Ishikawa (cell line): ENCODE results near the gene ANAPC4.

Experiments used
- CEBPB ChIP-seq: IDR thresholded peaks from 2 replicates; pipeline ENCODE4 v1.6.1; 2012
- CREB1 ChIP-seq: IDR thresholded peaks from 2 replicates; pipeline ENCODE4 v1.6.1; 2012; ENCODE audit warnings: low read depth
- EGR1 ChIP-seq: IDR thresholded peaks from 2 replicates; pipeline ENCODE4 v1.6.1; 2012
- EP300 ChIP-seq: IDR thresholded peaks from 2 replicates; pipeline ENCODE4 v1.6.1; 2012; ENCODE audit warnings: borderline replicate concordance
- FOXM1 ChIP-seq: IDR thresholded peaks from 2 replicates; pipeline ENCODE4 v1.6.1; 2012; ENCODE audit warnings: low read depth, borderline replicate concordance
- NFIC ChIP-seq: IDR thresholded peaks from 2 replicates; pipeline ENCODE4 v1.6.1; 2012
- RAD21 ChIP-seq: IDR thresholded peaks from 2 replicates; pipeline ENCODE4 v1.6.1; 2012; ENCODE audit warnings: low read depth
- REST ChIP-seq: IDR thresholded peaks from 2 replicates; pipeline ENCODE4 v1.6.1; 2012; ENCODE audit warnings: low read depth, mild to moderate bottlenecking
- TAF1 ChIP-seq: IDR thresholded peaks from 2 replicates; pipeline ENCODE4 v1.6.1; 2012; ENCODE audit warnings: low read depth, mild to moderate bottlenecking
- TCF12 ChIP-seq: IDR thresholded peaks from 2 replicates; pipeline ENCODE4 v1.6.1; 2012; ENCODE audit warnings: low read depth
- TEAD4 ChIP-seq: IDR thresholded peaks from 2 replicates; pipeline ENCODE4 v1.6.1; 2012
- USF1 ChIP-seq: IDR thresholded peaks from 2 replicates; pipeline ENCODE4 v1.6.1; 2012
- YY1 ChIP-seq: IDR thresholded peaks from 2 replicates; pipeline ENCODE4 v1.6.1; 2012; ENCODE audit warnings: low read depth
- ZBTB7A ChIP-seq: IDR thresholded peaks from 2 replicates; pipeline ENCODE4 v1.6.1; 2012; ENCODE audit warnings: low read depth
- TF ChIP-seq, protein P1 (sequence below): IDR thresholded peaks from 2 replicates; pipeline ENCODE4 v1.6.1; 2012

ANAPC4 gene

GRCh38 chr4:25350561-25350960 is 26.5 kb upstream of the ANAPC4 start:
- TF ChIP-seq RAD21 = no peak
- no peak for TF ChIP-seq TAF1
- no peak for TF ChIP-seq EP300
- no peak for TF ChIP-seq FOXM1
- TF ChIP-seq, protein P1, sequence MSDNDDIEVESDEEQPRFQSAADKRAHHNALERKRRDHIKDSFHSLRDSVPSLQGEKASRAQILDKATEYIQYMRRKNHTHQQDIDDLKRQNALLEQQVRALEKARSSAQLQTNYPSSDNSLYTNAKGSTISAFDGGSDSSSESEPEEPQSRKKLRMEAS = no peak
- no peak for TF ChIP-seq TEAD4
- TF ChIP-seq CEBPB = no peak

DNA sequence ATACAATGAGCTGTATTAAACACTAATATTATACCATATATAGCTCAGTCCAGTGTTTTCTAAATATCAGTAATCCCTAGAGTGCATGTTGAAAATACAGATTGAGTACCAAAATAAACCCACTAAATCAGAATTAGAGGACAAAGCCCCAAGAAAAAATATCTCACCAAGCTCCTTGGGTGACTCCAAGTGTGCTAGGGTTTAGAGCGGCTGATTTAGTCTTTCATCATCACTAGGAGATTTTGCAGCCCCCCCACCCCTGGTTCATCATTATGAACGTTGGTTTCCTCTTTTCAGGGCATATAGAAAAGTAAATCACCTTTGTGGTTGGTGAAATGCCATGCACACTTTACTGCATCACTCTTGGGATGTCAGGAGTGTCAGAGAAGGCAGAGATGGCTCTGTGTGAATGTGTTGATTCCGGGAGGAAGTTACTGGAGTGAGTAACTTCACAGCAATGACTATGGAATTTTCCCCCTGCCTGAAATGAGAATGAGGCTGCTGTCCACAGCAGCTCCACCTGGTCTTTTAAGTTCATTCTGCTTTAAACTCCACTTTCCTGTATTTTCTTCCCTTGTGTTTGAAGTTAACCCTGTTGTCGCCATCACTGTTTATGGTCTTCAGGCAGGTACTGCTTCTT is 25.2 kb upstream of the ANAPC4 start:
- TF ChIP-seq USF1 = no peak
- TF ChIP-seq FOXM1 = no peak

- TF ChIP-seq YY1 = no peak
- no peak for TF ChIP-seq NFIC
Observed at GRCh38 chr4:25356068-25356467, 21.0 kb upstream of the ANAPC4 start.

DNA sequence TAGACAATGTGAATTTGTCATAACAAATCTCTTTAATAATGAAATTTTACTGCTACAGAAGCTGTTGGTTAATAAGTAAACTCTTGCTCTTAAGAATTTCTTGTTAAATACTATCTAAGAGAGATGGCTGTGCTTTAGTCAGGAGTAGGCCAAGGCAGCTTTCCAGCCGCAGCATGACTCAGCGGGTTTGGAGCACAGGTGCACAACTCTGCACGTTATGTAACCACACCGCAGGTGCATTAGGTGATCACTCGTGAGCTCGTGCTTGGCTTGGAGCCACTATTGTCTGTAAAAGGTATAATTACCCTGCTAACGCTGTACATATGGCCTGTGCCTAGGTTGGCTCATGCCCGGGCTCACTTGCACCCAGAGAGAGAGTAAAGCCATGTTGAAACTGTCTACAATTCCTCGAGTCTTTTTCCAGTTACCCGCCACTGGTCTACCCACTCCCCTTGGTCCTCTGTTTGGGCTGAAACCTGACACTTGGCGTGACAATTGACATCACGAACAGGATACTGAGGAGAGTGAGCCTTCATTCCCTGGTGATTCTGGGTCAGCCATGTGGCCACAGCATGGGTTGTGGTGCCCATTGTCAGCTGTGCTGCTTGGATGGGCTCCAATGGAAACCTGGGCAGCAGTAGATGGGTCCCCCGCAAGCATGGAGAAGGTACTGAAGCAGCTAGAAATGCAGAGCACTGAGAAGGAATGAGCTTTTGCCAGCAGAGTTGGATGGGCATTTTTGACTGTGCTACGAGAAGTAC is 18.4 kb upstream of the ANAPC4 start:
- TF ChIP-seq FOXM1 = 0 out of 2 replicates have a peak, but pooled peaks have one; percentile 31
- TF ChIP-seq EGR1 = no peak
- TF ChIP-seq TAF1 = no peak
- TF ChIP-seq RAD21 = no peak
- TF ChIP-seq TEAD4 = 0 out of 2 replicates have a peak, but pooled peaks have one; percentile 19
- TF ChIP-seq YY1 = peak; percentile 75
- TF ChIP-seq ZBTB7A = no peak
- peak; percentile 74; the same call in 1 of the 2 replicates for TF ChIP-seq EP300
- TF ChIP-seq USF1 = peak; percentile 62
- TF ChIP-seq, protein P1 = peak; percentile 94
- TF ChIP-seq TCF12 = peak; percentile 97
- peak; percentile 93 for TF ChIP-seq NFIC
- TF ChIP-seq REST = no peak
- no peak for TF ChIP-seq CREB1
- TF ChIP-seq CEBPB = peak; percentile 83

- TF ChIP-seq YY1 = no peak
- TF ChIP-seq TEAD4 = no peak
- TF ChIP-seq TCF12 = no peak
- TF ChIP-seq EP300 = no peak
- no peak for TF ChIP-seq TAF1
- no peak for TF ChIP-seq FOXM1
- no peak for TF ChIP-seq USF1
- no peak for TF ChIP-seq CEBPB
- no peak for TF ChIP-seq EGR1
- TF ChIP-seq ZBTB7A = no peak
- no peak for TF ChIP-seq CREB1
- TF ChIP-seq, protein P1 = no peak
- no peak for TF ChIP-seq NFIC
- no peak for TF ChIP-seq REST
- TF ChIP-seq RAD21 = no peak
Observed at GRCh38 chr4:25361253-25361652, 15.8 kb upstream of the ANAPC4 start.
